ENCODE measurements around the gene MACO1.
A peak's percentile ranks its signal among the peaks of the same experiment; 100 is the strongest.
"Not testable (repeated sequence)": the region's sequence is repeated elsewhere in the genome, so short reads cannot be mapped to it uniquely, and the experiment has no call there.

MACO1 gene

GRCh38 chr1:25492323-25492722 is 61.6 kb downstream of the MACO1 start:
- no peak for FAIRE-seq

- FAIRE-seq: no peak
Observed at GRCh38 chr1:25494952-25495351, 64.3 kb downstream of the MACO1 start.

DNA sequence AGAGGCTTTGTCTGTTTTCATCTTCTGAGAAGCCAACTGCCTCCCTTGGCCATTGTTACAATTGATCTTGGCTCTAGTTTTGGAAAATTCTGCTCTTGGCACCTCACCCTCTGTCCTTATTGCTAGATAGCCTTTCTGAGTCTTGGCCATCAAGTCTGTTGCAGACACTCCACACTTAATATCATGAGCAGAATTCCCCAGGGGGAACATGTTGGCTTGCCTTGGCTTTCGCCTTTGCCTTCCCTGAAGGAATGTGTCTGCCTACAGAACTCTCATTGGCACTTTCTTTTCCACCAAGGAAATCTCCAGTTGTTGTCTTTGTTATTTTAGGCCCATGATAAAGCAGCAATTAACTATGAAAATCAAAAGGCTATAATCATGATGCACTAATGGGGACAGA is 70.0 kb downstream of the MACO1 start:
- FAIRE-seq: no peak

- FAIRE-seq: no peak
Observed at GRCh38 chr1:25501235-25502058, 70.8 kb downstream of the MACO1 start.

- FAIRE-seq: no peak
Observed at GRCh38 chr1:25502957-25503356, 72.3 kb downstream of the MACO1 start.

GRCh38 chr1:25503551-25504426 is 73.1 kb downstream of the MACO1 start:
- FAIRE-seq: no peak

DNA sequence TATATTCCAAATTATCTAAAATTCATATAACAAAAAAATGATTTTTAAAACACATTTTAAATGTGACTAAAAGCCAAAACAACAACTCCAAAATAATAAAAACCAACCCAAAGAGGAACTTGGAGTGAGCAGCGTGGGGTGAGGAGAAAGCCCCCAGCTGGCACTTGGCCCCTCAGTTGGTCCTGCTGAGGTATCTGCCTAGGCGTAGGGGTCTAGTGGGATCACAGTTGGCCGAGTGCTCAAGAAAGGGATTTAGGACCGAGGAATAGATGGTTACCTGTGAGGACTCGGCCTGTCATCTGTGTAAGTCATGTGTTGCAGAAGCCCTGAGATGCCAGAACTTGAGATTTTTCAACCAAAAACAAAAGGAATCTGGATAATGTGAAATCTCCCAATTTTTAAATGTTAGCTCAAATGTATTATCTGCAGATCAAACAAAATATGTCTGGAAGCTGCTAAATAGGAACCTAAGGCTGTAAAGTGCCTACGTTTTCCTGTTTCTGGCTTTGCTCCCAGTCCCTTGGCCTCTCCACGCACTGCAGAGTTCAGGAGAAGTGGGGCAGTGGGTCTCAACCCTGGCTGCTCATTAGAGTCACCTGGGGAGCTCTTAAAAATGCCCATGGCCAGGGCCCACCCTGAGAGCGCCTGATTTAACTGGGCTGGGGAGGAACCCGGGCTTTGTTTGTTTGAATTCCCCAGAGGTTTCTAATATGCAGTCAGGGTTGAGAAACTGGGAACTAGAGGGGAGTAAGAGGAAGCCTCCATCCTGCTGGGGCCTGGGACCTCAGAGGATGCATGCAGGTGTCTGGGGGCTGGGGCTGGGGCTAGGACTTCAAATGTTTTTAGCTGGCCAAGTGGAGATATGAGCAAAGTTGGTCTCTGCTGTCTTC is 74.3 kb downstream of the MACO1 start:
- FAIRE-seq: no peak

DNA sequence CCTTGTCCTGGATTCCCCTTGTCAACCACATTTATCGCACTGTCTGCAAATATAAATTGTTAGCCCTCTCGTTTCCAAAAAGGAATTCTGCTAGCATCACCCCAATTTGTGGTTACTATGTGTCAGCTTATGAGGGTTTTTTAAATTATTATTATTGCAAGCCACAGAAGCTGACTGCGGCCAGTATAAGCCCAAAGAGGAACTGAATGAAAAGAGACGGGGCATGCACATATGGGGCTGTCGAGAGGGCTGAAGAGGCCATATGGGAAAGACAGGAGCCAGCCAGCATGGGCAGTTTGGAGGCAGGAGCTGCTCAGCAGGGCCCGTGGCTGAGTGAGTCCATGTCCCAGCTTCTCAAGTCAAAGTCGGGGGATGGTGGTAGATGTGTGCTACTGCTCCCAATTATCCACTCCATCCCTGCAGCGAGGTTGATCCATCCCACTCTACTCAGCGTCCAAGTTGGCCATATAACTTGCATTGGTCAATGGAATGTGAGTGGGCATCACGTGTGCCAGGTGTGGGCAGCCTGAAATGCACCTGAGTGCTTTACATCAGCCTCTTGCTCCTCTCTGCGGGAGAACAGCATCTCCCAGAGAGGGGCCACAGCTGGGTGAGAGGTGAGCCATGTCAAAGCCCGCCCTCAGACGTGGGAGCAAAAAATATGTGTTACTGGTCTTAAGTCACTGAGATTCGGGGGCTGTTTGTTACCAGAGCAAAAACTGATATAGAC is 75.1 kb downstream of the MACO1 start:
- FAIRE-seq: no peak

DNA sequence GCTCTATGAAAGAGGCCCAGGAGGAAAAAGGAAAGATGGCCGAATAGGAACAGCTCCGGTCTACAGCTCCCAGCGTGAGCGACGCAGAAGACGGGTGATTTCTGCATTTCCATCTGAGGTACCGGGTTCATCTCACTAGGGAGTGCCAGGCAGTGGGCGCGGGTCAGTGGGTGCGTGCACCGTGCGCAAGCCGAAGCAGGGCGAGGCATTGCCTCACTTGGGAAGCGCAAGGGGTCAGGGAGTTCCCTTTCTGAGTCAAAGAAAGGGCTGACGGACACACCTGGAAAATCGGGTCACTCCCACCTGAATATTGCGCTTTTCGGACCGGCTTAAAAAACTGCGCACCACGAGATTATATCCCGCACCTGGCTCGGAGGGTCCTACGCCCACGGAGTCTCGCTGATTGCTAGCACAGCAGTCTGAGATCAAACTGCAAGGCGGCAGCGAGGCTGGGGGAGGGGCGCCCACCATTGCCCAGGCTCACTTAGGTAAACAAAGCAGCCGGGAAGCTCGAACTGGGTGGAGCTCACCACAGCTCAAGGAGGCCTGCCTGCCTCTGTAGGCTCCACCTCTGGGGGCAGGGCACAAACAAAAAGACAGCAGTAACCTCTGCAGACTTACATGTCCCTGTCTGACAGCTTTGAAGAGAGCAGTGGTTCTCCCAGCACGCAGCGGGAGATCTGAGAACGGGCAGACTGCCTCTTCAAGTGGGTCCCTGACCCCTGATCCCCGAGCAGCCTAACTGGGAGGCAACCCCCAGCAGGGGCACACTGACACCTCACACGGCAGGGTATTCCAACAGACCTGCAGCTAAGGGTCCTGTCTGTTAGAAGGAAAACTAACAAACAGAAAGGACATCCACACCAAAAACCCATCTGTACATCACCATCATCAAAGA is 76.1 kb downstream of the MACO1 start:
- FAIRE-seq: not testable (repeated sequence)

GRCh38 chr1:25513666-25514065 is 83.0 kb downstream of the MACO1 start:
- FAIRE-seq: no peak

GRCh38 chr1:25515033-25515432 is 84.3 kb downstream of the MACO1 start:
- FAIRE-seq: no peak

- no peak for FAIRE-seq
Observed at GRCh38 chr1:25516686-25517085, 86.0 kb downstream of the MACO1 start.

GRCh38 chr1:25517476-25518394 is 87.0 kb downstream of the MACO1 start:
- no peak for FAIRE-seq

DNA sequence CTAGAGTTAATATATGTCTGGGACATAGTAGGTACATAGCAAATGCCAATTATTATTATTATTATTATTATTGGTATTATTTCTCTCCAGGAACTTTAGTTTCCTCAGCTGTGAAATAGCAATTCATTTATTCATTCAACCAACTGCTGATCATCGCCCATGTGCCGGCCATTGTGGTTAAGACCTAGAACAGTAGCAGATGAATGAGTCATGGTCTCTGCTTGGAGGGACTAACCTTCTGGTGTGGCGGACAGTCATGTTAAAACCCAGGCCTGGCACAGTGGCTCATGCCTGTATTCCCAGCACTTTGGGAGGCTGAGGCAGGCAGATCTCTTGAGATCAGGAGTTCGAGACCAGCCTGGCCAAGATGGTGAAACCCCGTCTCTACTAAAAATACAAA is 88.9 kb downstream of the MACO1 start:
- FAIRE-seq: no peak

DNA sequence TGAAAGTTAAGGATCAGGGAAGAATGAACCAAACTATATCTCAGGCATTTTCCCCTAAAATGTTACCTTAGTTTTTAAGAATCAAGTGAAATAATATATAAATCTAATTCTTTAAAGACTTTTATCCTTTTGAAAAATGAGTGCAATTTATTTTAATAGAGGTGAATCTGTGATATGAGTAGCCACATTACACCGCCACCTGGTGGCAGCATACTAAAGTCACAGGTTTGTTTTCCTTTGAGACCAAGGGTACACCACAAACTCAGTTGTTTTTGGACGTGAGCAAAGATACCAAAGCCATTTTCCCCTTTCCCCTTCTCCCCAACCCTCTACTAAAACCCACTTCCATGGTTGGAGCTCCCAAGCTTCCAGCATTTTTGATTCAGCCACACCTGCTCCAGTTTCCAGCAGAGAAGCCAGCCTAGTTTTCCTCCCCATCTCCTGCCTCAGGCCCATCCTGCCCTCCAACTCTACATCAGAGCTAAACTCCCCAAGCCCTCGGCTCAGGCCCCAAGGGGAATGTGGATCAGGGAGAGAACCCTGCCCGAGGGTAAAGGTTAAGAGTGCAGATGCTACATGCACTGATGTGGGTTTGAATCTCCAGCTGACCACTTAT is 89.9 kb downstream of the MACO1 start:
- FAIRE-seq: peak; percentile 79

DNA sequence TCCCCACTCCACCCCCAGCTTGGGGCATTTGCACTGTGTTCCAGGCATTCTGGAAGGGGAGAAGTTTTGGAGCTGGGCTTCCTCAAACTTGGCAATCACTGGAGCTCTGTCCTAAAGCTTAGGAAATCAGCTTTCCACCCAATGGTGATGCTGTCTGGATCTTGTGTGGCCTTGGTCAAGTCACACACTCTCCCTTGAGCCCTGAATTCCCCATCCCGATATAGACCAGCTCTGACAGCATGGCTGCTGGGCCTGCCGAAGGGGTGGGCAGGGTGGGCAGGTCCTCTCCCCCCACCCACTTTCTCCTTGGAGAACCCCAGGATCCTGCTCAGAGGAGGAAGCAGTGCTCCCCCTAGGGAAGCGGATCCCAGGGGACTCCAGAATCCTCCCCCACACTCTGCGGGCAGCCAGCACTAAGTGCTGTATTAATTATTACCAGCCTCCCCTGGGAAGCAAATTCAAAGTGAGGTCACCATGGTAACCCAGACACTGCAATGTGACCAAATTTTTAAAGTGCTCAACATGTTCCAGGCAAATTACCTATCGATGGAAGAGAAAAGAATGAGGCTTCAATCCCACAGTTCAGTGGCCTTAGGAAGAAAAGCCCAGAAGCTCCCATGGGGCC is 91.4 kb downstream of the MACO1 start:
- no peak for FAIRE-seq

DNA sequence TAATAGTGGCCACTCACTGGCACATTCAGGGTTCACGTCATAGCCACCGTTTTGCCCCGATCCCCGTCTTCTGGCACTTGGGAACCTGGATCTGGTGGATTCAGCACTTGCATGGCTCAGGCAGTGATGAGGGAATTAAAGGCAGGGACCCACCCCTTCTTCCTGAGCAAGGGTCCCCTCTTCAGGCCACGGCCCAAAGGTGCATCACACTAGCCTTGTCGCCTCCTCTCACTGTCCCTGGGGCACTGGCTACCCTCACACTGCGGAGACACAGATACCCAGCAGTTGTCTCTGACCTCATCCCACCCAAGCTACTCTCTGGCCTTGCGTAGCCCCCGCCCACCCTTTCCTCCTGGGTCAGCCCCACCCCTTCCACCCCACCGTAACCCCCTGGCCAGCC is 92.8 kb downstream of the MACO1 start:
- FAIRE-seq: no peak

DNA sequence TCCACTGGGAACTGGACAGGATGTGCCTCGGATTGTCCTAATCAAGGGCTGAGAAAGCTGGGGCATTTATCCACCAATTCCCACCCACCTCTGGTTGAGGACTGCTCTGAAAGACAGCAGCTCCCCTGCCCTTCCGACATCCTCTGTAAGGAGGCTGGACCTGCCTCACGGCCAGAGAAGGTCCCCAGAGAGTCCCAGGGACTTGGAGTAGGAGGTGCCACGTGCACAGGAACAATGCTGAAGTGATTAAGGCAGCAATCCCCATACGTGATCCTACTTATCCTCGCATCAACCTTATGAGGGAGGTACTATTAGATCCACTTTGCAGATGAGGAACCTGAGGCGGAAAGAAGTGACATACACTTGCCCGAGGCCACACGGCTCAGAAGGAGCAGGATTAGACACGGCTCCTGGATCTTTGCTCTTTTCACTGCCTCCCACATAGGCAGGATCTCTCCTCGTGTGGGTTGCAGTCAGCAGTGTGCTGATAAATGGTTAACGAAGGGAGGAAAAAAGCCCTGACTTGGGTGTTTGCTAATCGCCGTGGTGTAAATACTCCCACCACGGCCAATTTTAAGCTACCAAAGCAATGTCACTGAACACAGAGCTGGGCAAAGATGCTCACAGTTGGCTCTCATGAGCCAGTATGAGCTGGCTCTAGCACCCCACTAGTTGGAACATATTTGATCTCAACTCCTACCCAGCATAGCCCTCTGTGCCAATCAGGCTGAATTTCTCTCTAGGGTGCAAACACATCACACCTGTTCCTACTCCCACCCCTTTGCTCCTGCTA is 94.1 kb downstream of the MACO1 start:
- FAIRE-seq: no peak
